Measurements from ENCODE around the gene LCP2.
A peak's percentile ranks its signal among the peaks of the same experiment; 100 is the strongest.

LCP2 gene

DNA sequence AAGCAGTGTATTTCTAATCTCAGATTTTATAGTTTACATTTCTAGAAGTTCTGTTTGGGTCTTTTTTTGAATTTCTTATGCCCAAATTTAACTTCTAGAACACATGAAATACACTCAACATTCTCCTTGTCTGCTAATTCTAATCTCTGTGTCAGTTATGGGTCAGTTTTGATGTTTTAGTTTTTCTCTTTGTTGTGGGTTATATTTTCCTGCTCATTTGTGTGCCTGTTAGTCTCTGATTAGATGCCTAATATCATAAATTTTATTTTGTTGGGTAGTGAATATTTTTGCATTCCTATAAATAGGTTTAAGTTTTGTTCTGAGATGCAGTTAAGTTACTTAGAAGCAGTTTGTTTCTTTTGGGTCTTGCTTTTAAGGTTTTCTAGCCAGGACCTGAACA lies 12.4 kb downstream of the LCP2 start:
- TF ChIP-seq POLR2A (IDR thresholded peaks at IDR 0.05; ENCODE audit: low read length): no peak
- TF ChIP-seq GATA1 (IDR thresholded peaks at IDR 0.05; ENCODE audit: low read depth, low read length): no peak
- no peak for DNase-seq

GRCh38 chr5:170284231-170284630 lies 13.3 kb downstream of the LCP2 start:
- no peak for DNase-seq
- TF ChIP-seq GATA1 (IDR thresholded peaks at IDR 0.05; ENCODE audit: low read depth, low read length): no peak
- no peak for TF ChIP-seq POLR2A (IDR thresholded peaks at IDR 0.05; ENCODE audit: low read length)

DNA sequence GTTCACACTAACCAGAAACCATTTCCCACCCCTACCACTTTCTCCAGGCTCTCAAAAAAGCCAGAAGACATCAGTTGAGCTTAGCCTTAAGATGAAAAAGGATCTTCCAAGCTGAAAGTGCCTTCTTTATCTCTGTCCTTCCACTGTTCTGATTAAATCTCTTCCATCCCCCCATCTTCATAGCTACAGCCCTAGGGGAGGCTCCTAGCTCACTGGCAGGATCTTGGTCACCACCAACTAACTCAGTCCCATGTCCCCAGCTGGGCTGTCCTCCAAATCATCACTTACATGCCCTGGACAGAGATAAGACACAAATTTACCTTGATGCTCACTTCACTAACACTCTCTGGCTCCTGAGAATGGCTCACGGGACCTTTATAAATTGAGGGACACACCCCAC lies 14.3 kb downstream of the LCP2 start:
- peak in 1 of 2 experiments; percentile 49 for DNase-seq
- no peak for TF ChIP-seq GATA1 (IDR thresholded peaks at IDR 0.05; ENCODE audit: low read depth, low read length)
- no peak for TF ChIP-seq POLR2A (IDR thresholded peaks at IDR 0.05; ENCODE audit: low read length)

- no peak for DNase-seq
- TF ChIP-seq GATA1 (IDR thresholded peaks at IDR 0.05; ENCODE audit: low read depth, low read length): no peak
- no peak for TF ChIP-seq POLR2A (IDR thresholded peaks at IDR 0.05; ENCODE audit: low read length)
These were observed 17.5 kb downstream of the LCP2 start for GRCh38 chr5:170280011-170280493.

DNA sequence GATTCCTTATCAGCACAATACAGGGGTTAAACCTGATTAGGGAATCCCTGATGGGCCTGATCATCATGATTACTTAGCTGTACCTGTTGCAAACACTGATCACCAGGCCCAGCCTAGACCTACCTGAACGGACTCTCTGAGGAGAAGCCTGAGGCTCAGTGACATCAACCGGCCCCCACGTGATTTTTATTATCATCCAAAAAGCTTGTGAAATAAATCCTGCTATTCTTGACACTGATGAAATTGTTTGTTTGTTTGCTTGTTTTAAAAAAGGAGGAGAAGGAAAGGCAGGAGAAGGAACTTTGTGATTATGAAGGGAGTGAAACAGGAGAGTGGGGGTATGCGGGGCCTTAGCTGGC lies 18.1 kb downstream of the LCP2 start:
- no peak for DNase-seq
- TF ChIP-seq POLR2A (IDR thresholded peaks at IDR 0.05; ENCODE audit: low read length): no peak
- TF ChIP-seq GATA1 (IDR thresholded peaks at IDR 0.05; ENCODE audit: low read depth, low read length): no peak

GRCh38 chr5:170278611-170279458 lies 18.7 kb downstream of the LCP2 start:
- no peak for TF ChIP-seq GATA1 (IDR thresholded peaks at IDR 0.05; ENCODE audit: low read depth, low read length)
- peak; percentile 43 for TF ChIP-seq POLR2A (IDR thresholded peaks at IDR 0.05; ENCODE audit: low read length)
- peak; percentile 65 to 88 for DNase-seq

GRCh38 chr5:170277867-170278281 lies 19.7 kb downstream of the LCP2 start:
- DNase-seq: no peak
- no peak for TF ChIP-seq POLR2A (IDR thresholded peaks at IDR 0.05; ENCODE audit: low read length)
- TF ChIP-seq GATA1 (IDR thresholded peaks at IDR 0.05; ENCODE audit: low read depth, low read length): no peak

DNA sequence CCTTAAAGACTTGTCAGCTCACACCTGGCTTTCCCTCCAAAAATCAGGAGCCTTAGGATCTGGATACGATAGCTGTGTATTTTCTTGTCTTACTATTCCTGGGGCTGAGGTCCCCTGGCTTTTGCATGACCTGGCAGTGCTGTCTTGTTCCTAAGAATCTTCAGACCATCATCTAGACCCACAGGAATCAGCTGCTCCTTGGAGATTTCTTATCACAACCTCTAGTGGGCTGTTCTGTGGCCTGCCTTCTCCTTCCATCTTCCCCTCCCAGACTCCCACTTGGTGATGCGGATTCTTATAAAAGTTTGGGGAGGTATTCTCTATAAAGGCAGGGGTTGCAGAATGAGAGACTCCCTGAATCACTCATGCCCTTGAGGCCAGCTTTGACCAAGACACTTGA lies 21.4 kb downstream of the LCP2 start:
- no peak for DNase-seq
- TF ChIP-seq POLR2A (IDR thresholded peaks at IDR 0.05; ENCODE audit: low read length): no peak
- no peak for TF ChIP-seq GATA1 (IDR thresholded peaks at IDR 0.05; ENCODE audit: low read depth, low read length)

GRCh38 chr5:170275376-170275994 lies 22.1 kb downstream of the LCP2 start:
- TF ChIP-seq POLR2A (IDR thresholded peaks at IDR 0.05; ENCODE audit: low read length) (no peak), GATA1 (IDR thresholded peaks at IDR 0.05; ENCODE audit: low read depth, low read length) (no peak)
- DNase-seq: no peak

GRCh38 chr5:170273968-170274710 lies 23.4 kb downstream of the LCP2 start:
- peak; percentile 75 to 77 for DNase-seq
- TF ChIP-seq POLR2A (IDR thresholded peaks at IDR 0.05; ENCODE audit: low read length): no peak

- DNase-seq: no peak
- TF ChIP-seq GATA1 (IDR thresholded peaks at IDR 0.05; ENCODE audit: low read depth, low read length) (no peak), POLR2A (IDR thresholded peaks at IDR 0.05; ENCODE audit: low read length) (peak; percentile 29)
These were observed 27.1 kb downstream of the LCP2 start for GRCh38 chr5:170270293-170271069.

DNA sequence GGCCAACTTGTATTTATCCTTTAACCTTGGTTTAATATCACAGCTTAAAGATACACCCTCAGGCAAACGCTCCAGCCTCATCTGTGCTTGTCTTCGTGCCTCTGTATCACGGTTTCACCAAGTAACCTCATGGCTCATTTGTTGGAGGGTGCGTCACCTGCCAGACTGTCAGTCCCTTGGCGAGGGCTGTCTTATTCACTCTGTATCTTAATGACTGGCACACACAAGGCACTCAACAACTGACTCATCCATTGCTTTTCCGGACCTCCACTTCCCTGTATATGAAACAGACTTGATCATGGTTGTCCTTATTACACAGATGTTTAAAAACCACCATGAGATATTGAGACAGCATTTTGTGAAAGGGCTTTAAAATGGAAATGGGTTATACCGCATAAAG lies 28.0 kb downstream of the LCP2 start:
- no peak for TF ChIP-seq GATA1 (IDR thresholded peaks at IDR 0.05; ENCODE audit: low read depth, low read length)
- TF ChIP-seq POLR2A (IDR thresholded peaks at IDR 0.05; ENCODE audit: low read length): no peak
- no peak for DNase-seq

GRCh38 chr5:170268884-170269283 lies 28.7 kb downstream of the LCP2 start:
- TF ChIP-seq POLR2A (IDR thresholded peaks at IDR 0.05; ENCODE audit: low read length) (no peak), GATA1 (IDR thresholded peaks at IDR 0.05; ENCODE audit: low read depth, low read length) (no peak)
- DNase-seq: peak in 1 of 2 experiments; percentile 20
